Neural cell (in vitro differentiated cells): ENCODE results near the gene AMZ1.

Source experiments
- CTCF ChIP-seq: fragments of 450-650 bp; IDR thresholded peaks from 2 replicates; pipeline ENCODE4 v1.5.1; 2014; ENCODE audit warnings: antibody characterized with exemption, mild to moderate bottlenecking, moderate library complexity; ENCODE audit not compliant: poor library complexity, severe bottlenecking
- EP300 ChIP-seq: fragments of 450-650 bp; conservative IDR thresholded peaks from 2 replicates; pipeline ENCODE4 v1.6.1; 2014; ENCODE audit warnings: antibody characterized with exemption, mild to moderate bottlenecking, moderate library complexity; ENCODE audit not compliant: poor library complexity, severe bottlenecking
- EZH2 ChIP-seq: fragments of 200-600, 300-800 bp; shearing (Covaris generic), sonication (generic); IDR thresholded peaks from 2 replicates; pipeline ENCODE4 v1.6.1; 2014; ENCODE audit warnings: antibody characterized with exemption, low read length, borderline replicate concordance, mild to moderate bottlenecking; ENCODE audit not compliant: insufficient read depth, poor library complexity, severe bottlenecking
- MXI1 ChIP-seq: fragments of 450-650 bp; conservative IDR thresholded peaks from 2 replicates; pipeline ENCODE4 v1.6.1; 2014; ENCODE audit warnings: antibody characterized with exemption, mild to moderate bottlenecking; ENCODE audit not compliant: poor library complexity, severe bottlenecking
- POLR2AphosphoS5 ChIP-seq: IDR thresholded peaks from 2 replicates; pipeline ENCODE4 v1.6.1; 2012
- RAD21 ChIP-seq: fragments of 450-650 bp; conservative IDR thresholded peaks from 2 replicates; pipeline ENCODE4 v1.6.1; 2014; ENCODE audit warnings: antibody characterized with exemption, mild to moderate bottlenecking, moderate library complexity
- REST ChIP-seq: IDR thresholded peaks from 2 replicates; pipeline ENCODE4 v1.6.1; 2012; ENCODE audit warnings: borderline replicate concordance
- SMC3 ChIP-seq: fragments of 450-650 bp; conservative IDR thresholded peaks from 2 replicates; pipeline ENCODE4 v1.6.1; 2014; ENCODE audit warnings: antibody characterized with exemption, mild to moderate bottlenecking, moderate library complexity; ENCODE audit not compliant: poor library complexity
- TAF1 ChIP-seq: IDR thresholded peaks from 2 replicates; pipeline ENCODE4 v1.6.1; 2012; ENCODE audit warnings: low read depth

GRCh38 chr7:2659556-2660358 lies 28.2 kb upstream of the AMZ1 start:
- TF ChIP-seq CTCF (no peak), EZH2 (no peak), TAF1 (no peak), RAD21 (no peak), EP300 (no peak), MXI1 (no peak), POLR2AphosphoS5 (no peak), SMC3 (no peak), REST (no peak)
